Measurements from ENCODE around the gene KDM4E. TPM values are rescaled to one million over a fixed set of nuclear protein-coding genes. Genes with fewer than 3 reads are reported as not detected.
A peak's percentile ranks its signal among the peaks of the same experiment; 100 is the strongest.
"Not testable (repeated sequence)": the region's sequence is repeated elsewhere in the genome, so short reads cannot be mapped to it uniquely, and the experiment has no call there.

The KDM4E gene
- polyA plus RNA-seq: not detected

GRCh38 chr11:95024958-95025357 is at the start of gene KDM4E:
TSS of gene KDM4E (plus strand) at chr11:95025258. CDS start at chr11:95025558, 300 bp downstream.
- H3K27me3 Mint-ChIP-seq: no peaks in the 10 kb centered on the region
- no peaks in the 10 kb centered on the region for H3K4me1 Mint-ChIP-seq
- H3K9me3 Mint-ChIP-seq: no peaks in the 10 kb centered on the region
- no peak within 1 kb of the TSS for H3K27ac Mint-ChIP-seq
- H3K36me3 Mint-ChIP-seq: no peaks in the 10 kb centered on the region
- no peak within 1 kb of the TSS for H3K4me3 Mint-ChIP-seq

- Mint-ChIP-seq H3K4me3 (peak overlapping the region in 1 of 4 donors; percentile 96), H3K27me3 (no peaks in the 10 kb centered on the region), H3K36me3 (peaks cover 7% of the 10 kb centered on the region), H3K27ac (no peak overlapping the region), H3K4me1 (peaks cover 3 to 19% (median 14%) of the 10 kb centered on the region in 3 donors), H3K9me3 (no peaks in the 10 kb centered on the region)
Observed at GRCh38 chr11:94975599-94975998, 49.5 kb upstream of the KDM4E start.

GRCh38 chr11:94987378-94987777 is 37.7 kb upstream of the KDM4E start:
- no peaks in the 10 kb centered on the region for H3K4me1 Mint-ChIP-seq
- no peak overlapping the region for H3K27ac Mint-ChIP-seq
- H3K36me3 Mint-ChIP-seq: no peaks in the 10 kb centered on the region
- H3K27me3 Mint-ChIP-seq: peaks cover 8% of the 10 kb centered on the region
- no peak overlapping the region for H3K4me3 Mint-ChIP-seq
- H3K9me3 Mint-ChIP-seq: no peaks in the 10 kb centered on the region

- no peaks in the 10 kb centered on the region for H3K9me3 Mint-ChIP-seq
- no peak overlapping the region for H3K4me3 Mint-ChIP-seq
- no peaks in the 10 kb centered on the region for H3K36me3 Mint-ChIP-seq
- peaks cover 8% of the 10 kb centered on the region for H3K27me3 Mint-ChIP-seq
- H3K27ac Mint-ChIP-seq: no peak overlapping the region
- no peaks in the 10 kb centered on the region for H3K4me1 Mint-ChIP-seq
Observed at GRCh38 chr11:94988748-94989147, 36.3 kb upstream of the KDM4E start.

GRCh38 chr11:94993400-94993943 is 31.6 kb upstream of the KDM4E start:
- no peaks in the 10 kb centered on the region for H3K4me1 Mint-ChIP-seq
- H3K4me3 Mint-ChIP-seq: no peak overlapping the region
- H3K27ac Mint-ChIP-seq: no peak overlapping the region
- H3K36me3 Mint-ChIP-seq: no peaks in the 10 kb centered on the region
- H3K27me3 Mint-ChIP-seq: peaks cover 8% of the 10 kb centered on the region
- no peaks in the 10 kb centered on the region for H3K9me3 Mint-ChIP-seq

GRCh38 chr11:94997437-94997836 is 27.6 kb upstream of the KDM4E start:
- H3K27ac Mint-ChIP-seq: no peak overlapping the region
- no peaks in the 10 kb centered on the region for H3K9me3 Mint-ChIP-seq
- no peaks in the 10 kb centered on the region for H3K36me3 Mint-ChIP-seq
- no peaks in the 10 kb centered on the region for H3K4me1 Mint-ChIP-seq
- no peak overlapping the region for H3K4me3 Mint-ChIP-seq
- no peaks in the 10 kb centered on the region for H3K27me3 Mint-ChIP-seq

- Mint-ChIP-seq H3K36me3 (no peaks in the 10 kb centered on the region), H3K4me3 (no peak overlapping the region), H3K27me3 (no peaks in the 10 kb centered on the region), H3K9me3 (no peaks in the 10 kb centered on the region), H3K27ac (no peak overlapping the region), H3K4me1 (no peaks in the 10 kb centered on the region)
Observed at GRCh38 chr11:94998285-94998684, 26.8 kb upstream of the KDM4E start.

- no peaks in the 10 kb centered on the region for H3K4me1 Mint-ChIP-seq
Observed at GRCh38 chr11:95003716-95004115, 21.3 kb upstream of the KDM4E start.

GRCh38 chr11:95005642-95006041 is 19.4 kb upstream of the KDM4E start:
- Mint-ChIP-seq H3K27me3 (peaks cover 10% of the 10 kb centered on the region), H3K4me1 (no peaks in the 10 kb centered on the region), H3K4me3 (no peak overlapping the region), H3K27ac (no peak overlapping the region), H3K9me3 (no peaks in the 10 kb centered on the region), H3K36me3 (no peaks in the 10 kb centered on the region)

More at GRCh38 chr11:95003716-95004115, 21.3 kb upstream of the KDM4E start:
- H3K4me3 Mint-ChIP-seq: no peak overlapping the region
- H3K9me3 Mint-ChIP-seq: no peaks in the 10 kb centered on the region
- H3K27me3 Mint-ChIP-seq: peaks cover 8% of the 10 kb centered on the region
- no peaks in the 10 kb centered on the region for H3K36me3 Mint-ChIP-seq
- no peak overlapping the region for H3K27ac Mint-ChIP-seq

- Mint-ChIP-seq H3K9me3 (no peaks in the 10 kb centered on the region), H3K27me3 (peaks cover 12% of the 10 kb centered on the region), H3K4me3 (no peak overlapping the region), H3K36me3 (no peaks in the 10 kb centered on the region), H3K27ac (no peak overlapping the region), H3K4me1 (no peaks in the 10 kb centered on the region)
Observed at GRCh38 chr11:95011376-95011775, 13.7 kb upstream of the KDM4E start.

- Mint-ChIP-seq H3K36me3 (no peaks in the 10 kb centered on the region), H3K4me3 (no peak overlapping the region), H3K27me3 (peaks cover 6% of the 10 kb centered on the region), H3K27ac (no peak overlapping the region), H3K9me3 (no peaks in the 10 kb centered on the region), H3K4me1 (no peaks in the 10 kb centered on the region)
Observed at GRCh38 chr11:95014184-95014821, 10.8 kb upstream of the KDM4E start.

- H3K36me3 Mint-ChIP-seq: no peaks in the 10 kb centered on the region
- peaks cover 4% of the 10 kb centered on the region for H3K27me3 Mint-ChIP-seq
- H3K9me3 Mint-ChIP-seq: no peaks in the 10 kb centered on the region
- H3K4me3 Mint-ChIP-seq: no peak overlapping the region
- H3K4me1 Mint-ChIP-seq: no peaks in the 10 kb centered on the region
- no peak overlapping the region for H3K27ac Mint-ChIP-seq
Observed at GRCh38 chr11:95016139-95016538, 8.9 kb upstream of the KDM4E start.

GRCh38 chr11:95021468-95021867 is 3.6 kb upstream of the KDM4E start:
- H3K36me3 Mint-ChIP-seq, H3K4me3 Mint-ChIP-seq, H3K4me1 Mint-ChIP-seq, H3K27ac Mint-ChIP-seq, H3K27me3 Mint-ChIP-seq, H3K9me3 Mint-ChIP-seq: not testable (repeated sequence)

- not testable (repeated sequence) for H3K27me3 Mint-ChIP-seq, H3K27ac Mint-ChIP-seq, H3K4me1 Mint-ChIP-seq, H3K9me3 Mint-ChIP-seq, H3K4me3 Mint-ChIP-seq, H3K36me3 Mint-ChIP-seq
Observed at GRCh38 chr11:95025594-95025993, 536 bp downstream of the KDM4E start.

- H3K36me3 Mint-ChIP-seq: no peaks in the 10 kb centered on the region
- H3K9me3 Mint-ChIP-seq: no peaks in the 10 kb centered on the region
- peaks cover 1% of the 10 kb centered on the region for H3K27me3 Mint-ChIP-seq
- no peak overlapping the region for H3K27ac Mint-ChIP-seq
- no peak overlapping the region for H3K4me3 Mint-ChIP-seq
- no peaks in the 10 kb centered on the region for H3K4me1 Mint-ChIP-seq
Observed at GRCh38 chr11:95028357-95028756, 3.3 kb downstream of the KDM4E start.

GRCh38 chr11:95033051-95033450 is 8.0 kb downstream of the KDM4E start:
- Mint-ChIP-seq H3K27ac (no peak overlapping the region), H3K27me3 (peaks cover 3% of the 10 kb centered on the region), H3K4me3 (no peak overlapping the region), H3K36me3 (no peaks in the 10 kb centered on the region), H3K4me1 (no peaks in the 10 kb centered on the region), H3K9me3 (peaks cover 0 to under 1% (median under 1%) of the 10 kb centered on the region in 3 donors)
